ENCODE data around the gene RIT1. TPM values are rescaled to one million over a fixed set of nuclear protein-coding genes. Genes with fewer than 3 reads are reported as not detected.

The RIT1 gene
- total RNA-seq, 2 experiments from 2014 or later = 21.6 to 24.1 TPM

DNA sequence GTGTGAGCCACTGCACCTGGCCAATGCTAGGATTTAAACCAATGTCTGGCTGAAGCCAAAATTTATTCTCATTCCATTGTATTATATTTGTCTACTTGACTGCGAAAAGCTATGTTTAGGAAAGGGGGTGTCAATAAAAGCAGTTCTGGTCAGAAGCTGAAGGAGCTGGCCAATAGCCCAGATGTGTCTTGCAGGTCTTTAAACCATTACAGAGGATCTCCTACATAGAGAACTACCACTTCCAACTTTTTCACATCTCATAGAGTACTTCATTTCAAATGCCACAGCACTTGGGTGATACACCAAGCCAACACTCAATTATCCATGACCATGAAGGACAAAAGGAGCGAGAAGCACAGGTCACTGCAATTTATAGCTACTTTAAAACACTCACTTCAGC is 49.3 kb downstream of the RIT1 start:
- peaks cover 2% of the 10 kb centered on the region for H3K36me3 Mint-ChIP-seq (ENCODE audit: low read depth)
- peaks cover 27% of the 10 kb centered on the region for H3K4me1 Mint-ChIP-seq (ENCODE audit: low read depth)
- ChIA-PET POLR2A (interaction anchor here (1.1 kb wide), 2 partner anchors 12 to 46 kb away, joined by 3 to 6 read pairs; no protein-coding TSS in a partner anchor), CTCF (interaction anchor here (0.9 to 2.5 kb wide), 4 partner anchors 8 to 280 kb away, joined by 3 to 8 read pairs (median 3); no protein-coding TSS in a partner anchor)
- ATAC-seq = no peak
- H3K9me3 Mint-ChIP-seq = no peaks in the 10 kb centered on the region
- no peak for DNase-seq
- TF ChIP-seq CTCF (IDR thresholded peaks at IDR 0.05) = no peak
- intact Hi-C loops (cut with micrococcal nuclease) = no loop called here
- H3K4me3 Mint-ChIP-seq = no peak overlapping the region
- H3K27me3 Mint-ChIP-seq = peaks cover 1% of the 10 kb centered on the region
- H3K27ac Mint-ChIP-seq = no peak overlapping the region

DNA sequence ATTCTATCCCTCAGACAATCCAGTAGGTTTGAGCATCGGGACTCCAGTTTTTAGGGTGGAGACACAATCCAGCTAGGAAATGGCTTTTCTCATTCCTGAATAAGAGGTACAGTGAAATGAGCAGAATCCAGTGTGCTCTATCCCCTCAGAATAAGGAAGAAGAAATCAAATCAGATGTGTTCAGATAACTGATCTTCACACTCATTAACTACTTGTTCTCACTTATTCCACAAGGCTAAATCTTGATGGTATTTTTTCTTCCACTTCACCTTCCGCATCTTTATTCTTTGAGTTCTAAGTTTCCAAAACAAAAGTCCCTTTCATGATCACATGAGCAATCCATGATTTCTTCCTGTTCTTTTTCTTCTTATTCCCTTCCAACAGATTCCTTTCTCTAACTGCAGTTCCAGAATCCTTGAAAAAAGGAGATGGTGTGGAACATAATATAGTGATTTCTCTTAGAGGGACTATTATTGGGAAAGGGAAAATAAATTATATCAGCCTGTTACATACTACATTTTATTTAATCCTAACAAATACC is 50.1 kb downstream of the RIT1 start:
- H3K9me3 Mint-ChIP-seq = no peaks in the 10 kb centered on the region
- H3K27me3 Mint-ChIP-seq = peaks cover 1% of the 10 kb centered on the region
- H3K4me1 Mint-ChIP-seq (ENCODE audit: low read depth) = peaks cover 30% of the 10 kb centered on the region
- TF ChIP-seq CTCF (IDR thresholded peaks at IDR 0.05) = no peak
- peak overlapping the region; percentile 92 for H3K27ac Mint-ChIP-seq
- ChIA-PET CTCF (interaction anchor here (0.9 to 2.5 kb wide), 3 partner anchors 9 to 155 kb away, joined by 3 to 8 read pairs (median 3); no protein-coding TSS in a partner anchor), POLR2A (interaction anchor here (1.1 to 1.4 kb wide), 3 partner anchors 10 to 47 kb away, joined by 3 to 5 read pairs (median 4); no protein-coding TSS in a partner anchor)
- no peak for ATAC-seq
- peaks cover 2% of the 10 kb centered on the region for H3K36me3 Mint-ChIP-seq (ENCODE audit: low read depth)
- no peak for DNase-seq
- H3K4me3 Mint-ChIP-seq = peak overlapping the region; percentile 94
- intact Hi-C loops (cut with micrococcal nuclease) = no loop called here

DNA sequence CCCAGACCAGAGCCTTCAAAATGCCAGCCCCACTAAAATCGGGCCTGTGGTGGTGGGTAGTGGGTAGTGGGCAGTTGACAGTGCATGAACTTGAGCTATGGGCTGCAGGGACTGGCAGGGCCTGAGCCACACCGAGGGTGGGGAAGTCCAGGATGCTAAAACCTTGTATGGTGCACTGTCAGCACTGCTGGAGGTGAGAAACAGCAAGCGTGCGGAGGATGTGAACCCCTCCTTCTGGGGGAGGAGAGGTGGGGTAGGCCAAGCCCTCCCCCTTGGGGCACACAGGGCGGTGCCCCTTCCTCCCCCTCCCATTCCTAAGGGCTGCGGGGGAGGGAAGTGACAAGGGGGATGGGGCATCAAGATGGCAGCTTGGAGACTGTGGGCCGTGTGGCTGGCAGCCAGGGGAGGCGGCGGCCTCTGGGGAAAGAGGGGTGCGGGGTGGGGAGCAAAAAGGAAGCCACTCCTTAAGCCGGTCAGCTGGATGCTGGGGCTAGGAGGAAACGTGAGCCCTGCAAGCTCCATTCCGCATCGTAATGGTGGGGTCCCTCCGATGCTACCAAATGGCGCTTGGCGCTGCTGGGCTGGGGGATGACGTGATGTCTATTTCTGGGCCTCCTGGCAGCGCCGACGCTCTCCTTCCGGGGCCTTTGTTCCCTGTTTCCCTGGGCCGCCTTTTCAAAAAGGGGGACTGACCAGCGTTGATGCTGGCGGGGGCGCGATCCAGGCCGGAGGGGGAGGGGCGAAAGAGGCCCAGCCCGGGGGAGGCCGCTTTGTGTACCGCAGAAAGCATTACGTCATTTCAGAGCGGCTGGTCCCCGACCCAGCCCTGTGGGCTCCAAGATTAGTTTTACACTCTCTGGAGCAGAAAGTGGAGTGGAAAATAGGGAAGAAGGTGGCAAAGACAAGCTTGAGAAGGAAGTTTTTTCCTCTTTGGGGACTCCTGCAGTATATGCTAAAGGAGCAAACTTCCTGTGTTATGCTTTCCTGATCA is 51.0 kb downstream of the RIT1 start:
- peak overlapping the region; percentile 94 for H3K4me3 Mint-ChIP-seq
- ChIA-PET CTCF (interaction anchor here (0.7 to 2.5 kb wide), 4 partner anchors 10 to 129 kb away, joined by 3 to 8 read pairs (median 3); no protein-coding TSS in a partner anchor), POLR2A (interaction anchor here (0.5 to 1.4 kb wide), 10 partner anchors 9 to 667 kb away, joined by 3 to 5 read pairs (median 3); no protein-coding TSS in a partner anchor)
- peaks cover 1% of the 10 kb centered on the region for H3K27me3 Mint-ChIP-seq
- peaks cover 37% of the 10 kb centered on the region for H3K4me1 Mint-ChIP-seq (ENCODE audit: low read depth)
- no peak for TF ChIP-seq CTCF (IDR thresholded peaks at IDR 0.05)
- ATAC-seq (peak; percentile 54), DNase-seq (peak; percentile 79)
- H3K27ac Mint-ChIP-seq = peak overlapping the region; percentile 92
- intact Hi-C loops (cut with micrococcal nuclease) = no loop called here
- no peaks in the 10 kb centered on the region for H3K9me3 Mint-ChIP-seq
- H3K36me3 Mint-ChIP-seq (ENCODE audit: low read depth) = peaks cover 4% of the 10 kb centered on the region

DNA sequence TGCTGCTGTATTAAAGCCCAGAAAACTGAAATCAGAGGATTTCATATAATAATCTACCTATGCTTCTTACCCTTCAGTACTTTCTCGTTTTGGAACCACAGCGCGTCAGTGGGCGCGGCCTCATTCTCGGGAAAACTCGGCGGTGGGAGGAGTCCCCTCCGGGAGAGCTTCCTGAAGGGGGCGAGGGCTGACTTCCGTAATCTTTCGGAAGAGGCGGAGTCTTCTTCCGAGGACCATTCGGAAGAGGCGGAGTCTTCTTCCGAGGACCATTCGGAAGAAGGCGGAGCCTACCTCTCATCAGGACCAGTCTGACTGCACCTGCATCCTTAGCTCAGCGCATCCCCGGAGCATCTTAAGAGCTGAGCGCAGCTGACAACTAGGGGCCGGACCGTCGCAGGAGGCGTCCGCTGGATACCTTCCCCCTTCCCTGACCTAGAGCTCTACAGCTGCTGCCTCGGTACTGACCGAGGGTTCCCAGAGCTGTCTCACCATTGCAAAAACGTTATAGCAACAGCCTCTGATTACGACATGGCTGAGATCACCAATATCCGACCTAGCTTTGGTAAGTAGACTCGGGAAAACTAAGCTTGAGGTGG is 51.8 kb downstream of the RIT1 start, which contains the start of gene SYT11:
SYT11 (plus strand) TSS at position 334 of the 596 bp plus-strand sequence; CDS start at position 529, 195 bp downstream.
- DNase-seq = peak; percentile 97
- CTCF ChIA-PET = interaction anchor here (0.7 to 2.5 kb wide), 5 partner anchors 11 to 130 kb away, joined by 3 to 8 read pairs (median 3); no protein-coding TSS in a partner anchor
- H3K4me1 Mint-ChIP-seq (ENCODE audit: low read depth) = peaks cover 40% of the 10 kb centered on the region
- H3K9me3 Mint-ChIP-seq = no peaks in the 10 kb centered on the region
- H3K27ac Mint-ChIP-seq = peak within 1 kb of the TSS; percentile 92
- H3K27me3 Mint-ChIP-seq = peaks cover 1% of the 10 kb centered on the region
- peaks cover 7% of the 10 kb centered on the region for H3K36me3 Mint-ChIP-seq (ENCODE audit: low read depth)
- peak; percentile 88 for ATAC-seq
- no peak for TF ChIP-seq CTCF (IDR thresholded peaks at IDR 0.05)
- intact Hi-C loops (cut with micrococcal nuclease) = no loop called here
- POLR2A ChIA-PET = interaction anchor here (0.6 to 1.4 kb wide), 7 partner anchors 9 to 666 kb away, joined by 3 to 4 read pairs (median 3); no protein-coding TSS in a partner anchor
- peak within 1 kb of the TSS; percentile 94 for H3K4me3 Mint-ChIP-seq
